MCF 10A (cell line): Measurements from ENCODE around the gene PID1. TPM values are rescaled to one million over a fixed set of nuclear protein-coding genes. Genes with fewer than 3 reads are reported as not detected.
A peak's percentile ranks its signal among the peaks of the same experiment; 100 is the strongest.

Experiments used
- BruUV-seq: library from RNA; stranded (reverse); fragments of 400-500 nt; replicated peaks from 2 replicates; lab custom pipeline; 2021; lab: Mats Ljungman, UMichigan
- CTCF ChIA-PET: fragments of 300-600 bp; sonication (Branson Sonifier 250); formaldehyde crosslinking; extraction: SDS; loops from one replicate; lab custom pipeline; 2021; ENCODE audit warnings: antibody characterized with exemption, inconsistent platforms; lab: Yijun Ruan, JAX
- POLR2A ChIA-PET: fragments of 300-600, 350-650 bp; sonication (Branson Sonifier 250); formaldehyde crosslinking; extraction: SDS; loops from one replicate; lab custom pipeline; 2020; ENCODE audit warnings: antibody characterized with exemption, inconsistent platforms; lab: Yijun Ruan, JAX
- DNase-seq: peaks from one replicate; pipeline ENCODE4 v3.0.0-alpha.2; 2018; ENCODE audit not compliant: unreplicated experiment
- H3K27ac Mint-ChIP-seq: one replicate; pipeline ENCODE4 v1.8.0; 2022; ENCODE audit warnings: mild to moderate bottlenecking, low read depth, mixed read lengths; ENCODE audit not compliant: unreplicated experiment
- H3K27me3 Mint-ChIP-seq: one replicate; pipeline ENCODE4 v1.8.0; 2022; ENCODE audit warnings: mixed read lengths; ENCODE audit not compliant: insufficient read depth, unreplicated experiment
- H3K36me3 Mint-ChIP-seq: one replicate; pipeline ENCODE4 v1.8.0; 2022; ENCODE audit warnings: mild to moderate bottlenecking, moderate library complexity, mixed read lengths; ENCODE audit not compliant: insufficient read depth, unreplicated experiment
- H3K4me1 Mint-ChIP-seq: one replicate; pipeline ENCODE4 v1.8.0; 2022; ENCODE audit warnings: mixed read lengths; ENCODE audit not compliant: insufficient read depth, unreplicated experiment
- H3K4me3 Mint-ChIP-seq: one replicate; pipeline ENCODE4 v1.8.0; 2022; ENCODE audit warnings: mild to moderate bottlenecking, moderate library complexity, mixed read lengths; ENCODE audit not compliant: unreplicated experiment
- H3K9me3 Mint-ChIP-seq: one replicate; pipeline ENCODE4 v1.8.0; 2022; ENCODE audit warnings: mixed read lengths; ENCODE audit not compliant: unreplicated experiment
- intact Hi-C: fragments of 100-400 bp; cut with micrococcal nuclease; formaldehyde crosslinking; loops from 2 replicates; pipeline ENCODE4 v1.14.1; 2022
- total RNA-seq: library from RNA; stranded (reverse); gene quantifications from 2 replicates; pipeline ENCODE4 v1.2.3, GENCODE V29; 2022
- TF ChIP-seq, protein P1 (sequence below): fragments of 200-600 bp; IDR thresholded peaks from one replicate; pipeline ENCODE4 v1.8.0; 2022; ENCODE audit warnings: antibody characterized with exemption, mild to moderate bottlenecking; ENCODE audit not compliant: unreplicated experiment

PID1 gene
- total RNA-seq, 1 experiment from 2014 or later: 211 TPM

DNA sequence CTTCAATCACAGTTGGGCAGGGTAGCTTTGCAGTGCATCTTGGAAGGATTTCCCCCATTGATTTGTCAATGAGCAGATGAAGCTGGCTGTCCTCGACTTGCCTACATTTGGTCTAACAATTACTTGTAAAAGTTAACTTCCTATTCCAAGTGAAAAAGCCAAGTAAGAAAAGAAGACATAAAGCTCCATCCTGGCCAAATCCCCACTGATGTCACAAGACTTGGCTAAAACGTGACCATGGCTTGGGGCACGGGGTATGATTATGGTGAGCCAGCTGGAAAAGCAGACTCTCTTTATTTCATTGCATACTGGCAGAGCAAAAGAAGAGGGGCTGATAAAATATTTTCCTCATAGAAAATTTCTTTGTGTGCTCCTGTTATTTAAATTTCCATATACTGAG is 25.4 kb upstream of the PID1 start:
- no TSS peak for BruUV-seq
- peaks cover 30% of the 10 kb centered on the region for H3K4me1 Mint-ChIP-seq
- no peaks in the 10 kb centered on the region for H3K27me3 Mint-ChIP-seq
- H3K9me3 Mint-ChIP-seq: no peaks in the 10 kb centered on the region
- POLR2A ChIA-PET: interaction anchor here (1.3 to 1.5 kb wide), 3 partner anchors 9 to 110 kb away, joined by 3 to 4 read pairs (median 4); no protein-coding TSS in a partner anchor
- H3K27ac Mint-ChIP-seq: no peak overlapping the region
- TF ChIP-seq, protein P1, sequence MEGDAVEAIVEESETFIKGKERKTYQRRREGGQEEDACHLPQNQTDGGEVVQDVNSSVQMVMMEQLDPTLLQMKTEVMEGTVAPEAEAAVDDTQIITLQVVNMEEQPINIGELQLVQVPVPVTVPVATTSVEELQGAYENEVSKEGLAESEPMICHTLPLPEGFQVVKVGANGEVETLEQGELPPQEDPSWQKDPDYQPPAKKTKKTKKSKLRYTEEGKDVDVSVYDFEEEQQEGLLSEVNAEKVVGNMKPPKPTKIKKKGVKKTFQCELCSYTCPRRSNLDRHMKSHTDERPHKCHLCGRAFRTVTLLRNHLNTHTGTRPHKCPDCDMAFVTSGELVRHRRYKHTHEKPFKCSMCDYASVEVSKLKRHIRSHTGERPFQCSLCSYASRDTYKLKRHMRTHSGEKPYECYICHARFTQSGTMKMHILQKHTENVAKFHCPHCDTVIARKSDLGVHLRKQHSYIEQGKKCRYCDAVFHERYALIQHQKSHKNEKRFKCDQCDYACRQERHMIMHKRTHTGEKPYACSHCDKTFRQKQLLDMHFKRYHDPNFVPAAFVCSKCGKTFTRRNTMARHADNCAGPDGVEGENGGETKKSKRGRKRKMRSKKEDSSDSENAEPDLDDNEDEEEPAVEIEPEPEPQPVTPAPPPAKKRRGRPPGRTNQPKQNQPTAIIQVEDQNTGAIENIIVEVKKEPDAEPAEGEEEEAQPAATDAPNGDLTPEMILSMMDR: no peak
- CTCF ChIA-PET: interaction anchor here (1.2 kb wide), 1 partner anchor 23 kb away, joined by 4 read pairs; no protein-coding TSS in a partner anchor
- intact Hi-C loops: no loop called here
- no peak for DNase-seq
- H3K36me3 Mint-ChIP-seq: no peaks in the 10 kb centered on the region
- H3K4me3 Mint-ChIP-seq: no peak overlapping the region

DNA sequence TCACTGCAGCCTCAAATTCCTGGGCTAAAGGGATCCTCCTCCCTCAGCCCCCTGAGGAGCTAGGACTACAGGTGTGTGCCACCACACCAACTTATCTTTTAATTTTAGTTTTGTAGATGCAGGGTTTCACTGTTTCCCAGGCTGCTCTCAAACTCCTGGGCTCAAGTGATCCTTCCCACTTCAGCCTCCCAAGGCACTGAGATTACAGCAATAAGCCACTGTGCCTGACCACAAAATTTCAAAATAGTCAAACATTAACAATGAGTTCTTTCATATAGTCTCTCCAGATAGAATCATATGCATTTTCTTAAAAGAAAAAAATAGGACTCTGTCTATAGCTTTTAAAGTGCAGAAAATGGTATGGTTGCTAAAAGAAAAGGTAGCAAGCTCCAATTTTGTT is 24.9 kb upstream of the PID1 start:
- Mint-ChIP-seq H3K27me3 (no peaks in the 10 kb centered on the region), H3K4me1 (peaks cover 27% of the 10 kb centered on the region), H3K27ac (no peak overlapping the region), H3K36me3 (no peaks in the 10 kb centered on the region), H3K9me3 (no peaks in the 10 kb centered on the region), H3K4me3 (no peak overlapping the region)
- TF ChIP-seq, protein P1: no peak
- ChIA-PET POLR2A (interaction anchor here (1.3 to 1.5 kb wide), 3 partner anchors 9 to 110 kb away, joined by 3 to 4 read pairs (median 4); no protein-coding TSS in a partner anchor), CTCF (interaction anchor here (0.7 to 1.2 kb wide), 2 partner anchors 22 to 34 kb away, joined by 3 to 4 read pairs; no protein-coding TSS in a partner anchor)
- no TSS peak for BruUV-seq
- intact Hi-C loops: no loop called here
- DNase-seq: peak; percentile 54

- CTCF ChIA-PET: interaction anchor here (0.8 kb wide), 1 partner anchor 671 kb away, joined by 5 read pairs; no protein-coding TSS in a partner anchor
- POLR2A ChIA-PET: interaction anchor here (1.3 to 2.2 kb wide), 2 partner anchors 9 to 13 kb away, joined by 4 to 7 read pairs; no protein-coding TSS in a partner anchor
- no TSS peak for BruUV-seq
These were observed 16.7 kb upstream of the PID1 start for GRCh38 chr2:229287823-229288222.

More at GRCh38 chr2:229287823-229288222, 16.7 kb upstream of the PID1 start:
- H3K36me3 Mint-ChIP-seq: no peaks in the 10 kb centered on the region
- TF ChIP-seq, protein P1: no peak
- intact Hi-C loops: no loop called here
- peak overlapping the region; percentile 84 for H3K27ac Mint-ChIP-seq
- H3K27me3 Mint-ChIP-seq: no peaks in the 10 kb centered on the region
- peaks cover 15% of the 10 kb centered on the region for H3K4me1 Mint-ChIP-seq
- no peak overlapping the region for H3K4me3 Mint-ChIP-seq
- peaks cover 20% of the 10 kb centered on the region for H3K9me3 Mint-ChIP-seq
- no peak for DNase-seq
